IMR-90 (cell line): ENCODE results near the gene SRSF7. TPM values are rescaled to one million over a fixed set of nuclear protein-coding genes. Genes with fewer than 3 reads are reported as not detected.

Experiments used
- ATAC-seq: fragments of 200-7000 bp; cut with Tn5 transposase; 2 replicates; pipeline ENCODE4 v1.9.1; 2020; ENCODE audit warnings: low read depth, mild to moderate bottlenecking, moderate library complexity
- BruUV-seq: library from RNA; stranded (reverse); fragments of 400-500 nt; replicated peaks from 2 replicates; lab custom pipeline; 2021; lab: Mats Ljungman, UMichigan
- CTCF ChIA-PET: fragments of 300-600 bp; formaldehyde crosslinking; extraction: SDS; loops from one replicate; lab custom pipeline; 2021; ENCODE audit warnings: antibody characterized with exemption; lab: Yijun Ruan, JAX
- POLR2A ChIA-PET: fragments of 300-600 bp; sonication (Branson Sonifier 250); formaldehyde crosslinking; loops from one replicate; lab custom pipeline; 2022; ENCODE audit warnings: antibody characterized with exemption; ENCODE audit not compliant: unreplicated experiment; lab: Charles Lee
- DNase-seq: peaks from one replicate; pipeline ENCODE4 v3.0.0; 2013
- H2AFZ ChIP-seq: replicated peaks from 2 replicates; pipeline ENCODE3; 2013; ENCODE audit warnings: low read length, mild to moderate bottlenecking; ENCODE audit not compliant: poor library complexity
- H2AK5ac ChIP-seq: 2 replicates; pipeline ENCODE4 v1.6.1; 2013; ENCODE audit warnings: low read depth, low read length, inconsistent platforms
- H2AK9ac ChIP-seq: replicated peaks from 2 replicates; pipeline ENCODE3; 2013; ENCODE audit warnings: mild to moderate bottlenecking, low read depth, low read length, moderate library complexity; ENCODE audit not compliant: poor library complexity
- H2BK120ac ChIP-seq: 2 replicates; pipeline ENCODE4 v1.6.1; 2013; ENCODE audit warnings: low read depth, low read length, inconsistent platforms
- H2BK15ac ChIP-seq: 3 replicates; pipeline ENCODE4 v1.6.1; 2013; ENCODE audit warnings: low read depth, low read length, inconsistent platforms
- H2BK20ac ChIP-seq: 2 replicates; pipeline ENCODE4 v1.6.1; 2013; ENCODE audit warnings: low read depth, mild to moderate bottlenecking, inconsistent platforms, low read length, moderate library complexity
- H2BK5ac ChIP-seq: 2 replicates; pipeline ENCODE4 v1.6.1; 2013; ENCODE audit warnings: mild to moderate bottlenecking, low read depth, low read length, inconsistent platforms; ENCODE audit not compliant: poor library complexity, severe bottlenecking
- H3K14ac ChIP-seq: replicated peaks from 2 replicates; pipeline ENCODE4 v1.6.1; 2013; ENCODE audit warnings: low read depth, low read length, inconsistent platforms
- H3K18ac ChIP-seq: 2 replicates; pipeline ENCODE4 v1.6.1; 2013; ENCODE audit warnings: low read depth, low read length, control low read depth
- H3K23ac ChIP-seq: 2 replicates; pipeline ENCODE4 v1.6.1; 2013; ENCODE audit warnings: low read depth, low read length, inconsistent platforms
- H3K27ac ChIP-seq: 2 replicates; pipeline ENCODE4 v1.5.1; 2013; ENCODE audit warnings: mild to moderate bottlenecking, control low read depth, low read length; ENCODE audit not compliant: insufficient read depth
- H3K27me3 ChIP-seq: 2 replicates; pipeline ENCODE4 v1.6.1; 2013; ENCODE audit warnings: low read length; ENCODE audit not compliant: control insufficient read depth, insufficient read depth
- H3K36me3 ChIP-seq: 2 replicates; pipeline ENCODE4 v1.6.1; 2013; ENCODE audit warnings: low read length, mixed read lengths; ENCODE audit not compliant: control insufficient read depth, insufficient read depth
- H3K4ac ChIP-seq: 2 replicates; pipeline ENCODE4 v1.6.1; 2013; ENCODE audit warnings: low read depth, low read length, inconsistent platforms
- H3K4me1 ChIP-seq: 2 replicates; pipeline ENCODE4 v1.6.1; 2013; ENCODE audit warnings: low read length, mixed read lengths; ENCODE audit not compliant: control insufficient read depth, insufficient read depth
- H3K4me2 ChIP-seq: 2 replicates; pipeline ENCODE4 v1.6.1; 2013; ENCODE audit warnings: low read depth, mild to moderate bottlenecking, control low read depth, low read length, moderate library complexity
- H3K4me3 ChIP-seq: 2 replicates; pipeline ENCODE4 v1.5.1; 2013; ENCODE audit warnings: low read depth, mild to moderate bottlenecking, control low read depth, low read length, moderate library complexity; ENCODE audit not compliant: insufficient read depth
- H3K56ac ChIP-seq: 2 replicates; pipeline ENCODE4 v1.6.1; 2013; ENCODE audit warnings: low read length, inconsistent platforms; ENCODE audit not compliant: insufficient read depth; ENCODE audit errors: extremely low read depth
- H3K79me1 ChIP-seq, 2 experiments: 2 replicates each; pipeline ENCODE4 v1.6.1; 2013; ENCODE audit warnings: low read length in 2 of 2, inconsistent platforms in 1 of 2, low read depth in 1 of 2
- H3K9ac ChIP-seq: 2 replicates; pipeline ENCODE4 v1.6.1; 2013; ENCODE audit warnings: low read depth, low read length, control low read depth
- H3K9me1 ChIP-seq: 2 replicates; pipeline ENCODE4 v1.6.1; 2013; ENCODE audit warnings: low read length, inconsistent platforms; ENCODE audit not compliant: insufficient read depth
- H3K9me3 ChIP-seq: 2 replicates; pipeline ENCODE4 v1.6.1; 2013; ENCODE audit warnings: low read length; ENCODE audit not compliant: control insufficient read depth, insufficient read depth
- H4K20me1 ChIP-seq: 2 replicates; pipeline ENCODE4 v1.6.1; 2013; ENCODE audit warnings: low read length, inconsistent platforms; ENCODE audit not compliant: insufficient read depth
- H4K5ac ChIP-seq: 2 replicates; pipeline ENCODE4 v1.6.1; 2013; ENCODE audit warnings: mild to moderate bottlenecking, low read depth, low read length, control low read depth
- H4K8ac ChIP-seq, 2 experiments: 2 replicates each; pipeline ENCODE4 v1.6.1; 2013; ENCODE audit warnings: low read depth in 2 of 2, low read length in 2 of 2, control low read depth in 1 of 2, inconsistent platforms in 1 of 2
- H4K91ac ChIP-seq: 2 replicates; pipeline ENCODE4 v1.6.1; 2013; ENCODE audit warnings: low read depth, low read length, inconsistent platforms; ENCODE audit not compliant: insufficient read depth
- CHD1 ChIP-seq: IDR thresholded peaks from 2 replicates; pipeline ENCODE4 v1.6.1; 2012; ENCODE audit warnings: low read depth, low read length, improper control_type of control experiment
- CTCF ChIP-seq: conservative IDR thresholded peaks from 2 replicates; pipeline ENCODE4 v1.5.1; 2012; ENCODE audit warnings: mild to moderate bottlenecking, low read depth, low read length, improper control_type of control experiment
- ELK1 ChIP-seq: fragments of 150-350 bp; IDR thresholded peaks from 2 replicates; pipeline ENCODE4 v1.6.1; 2016; ENCODE audit warnings: low read depth, mild to moderate bottlenecking, low read length, moderate library complexity, borderline replicate concordance
- MAFK ChIP-seq: IDR thresholded peaks from 2 replicates; pipeline ENCODE4 v1.6.1; 2012; ENCODE audit warnings: low read depth, low read length, improper control_type of control experiment
- MAZ ChIP-seq: IDR thresholded peaks from 2 replicates; pipeline ENCODE4 v1.6.1; 2012; ENCODE audit warnings: low read depth, mild to moderate bottlenecking, low read length, improper control_type of control experiment, moderate library complexity, borderline replicate concordance
- MXI1 ChIP-seq: IDR thresholded peaks from 2 replicates; pipeline ENCODE4 v1.6.1; 2012; ENCODE audit warnings: low read depth, mild to moderate bottlenecking, low read length, moderate library complexity, borderline replicate concordance
- NFE2L2 ChIP-seq: fragments of 150-350 bp; IDR thresholded peaks from 2 replicates; pipeline ENCODE4 v1.6.1; 2016; ENCODE audit warnings: low read depth, mild to moderate bottlenecking, low read length
- RAD21 ChIP-seq: IDR thresholded peaks from 2 replicates; pipeline ENCODE4 v1.6.1; 2012; ENCODE audit warnings: low read length, improper control_type of control experiment
- RCOR1 ChIP-seq: IDR thresholded peaks from 2 replicates; pipeline ENCODE4 v1.6.1; 2012; ENCODE audit warnings: mild to moderate bottlenecking, low read length, improper control_type of control experiment; ENCODE audit not compliant: insufficient replicate concordance
- SMC3 ChIP-seq: fragments of 150-350 bp; IDR thresholded peaks from 2 replicates; pipeline ENCODE4 v1.6.1; 2016; ENCODE audit warnings: low read depth, mild to moderate bottlenecking, antibody characterized with exemption, low read length, moderate library complexity
- WGBS, 2 experiments: methylation state at CpG; one replicate each; pipeline versions ENCODE4 v1.1.5 to v1.1.7; 2013; ENCODE audit warnings: missing lambda C conversion rate in 2 of 2; ENCODE audit not compliant: insufficient read length in 1 of 2; ENCODE audit errors: extremely low coverage in 2 of 2; 5-methylcytosine and 5-hydroxymethylcytosine counted together
- dilution Hi-C: fragments of 300-500 bp; cut with HindIII; formaldehyde crosslinking; loops from one replicate; pipeline ENCODE4 v1.14.3; 2018; ENCODE audit warnings: low sequenced_read_pairs; ENCODE audit not compliant: unreplicated experiment
- in situ Hi-C: fragments of 300-500 bp; cut with MboI; formaldehyde crosslinking; loops from 3 replicates; pipeline ENCODE4 v1.14.3; 2019; ENCODE audit warnings: low sequenced_read_pairs, inconsistent platforms, mixed read lengths
- intact Hi-C: fragments of 100-400 bp; cut with micrococcal nuclease; formaldehyde crosslinking; loops from 2 replicates; pipeline ENCODE4 v1.10.0; 2022
- polyA plus RNA-seq, 3 experiments: library from polyadenylated mRNA; depleted of rRNA; stranded (reverse); fragments of >200 nt; gene quantifications; 2 replicates each; pipeline ENCODE4 v1.2.3, GENCODE V29; 2012; ENCODE audit warnings: low replicate concordance in 1 of 3
- total RNA-seq: library from RNA; depleted of rRNA; stranded (reverse); fragments of >200 nt; gene quantifications from 2 replicates; pipeline ENCODE4 v1.2.3, GENCODE V29; 2012

SRSF7 gene
- total and polyA plus RNA-seq, 2 of the 4 experiments (the other 2 are of a cell fraction): 148 to 191 TPM

GRCh38 chr2:38698467-38699003, 52.6 kb downstream of the SRSF7 start:
- no peaks in the 10 kb centered on the region for H3K9me3 ChIP-seq
- POLR2A ChIA-PET: no interaction called here
- no peak overlapping the region for H3K4me3 ChIP-seq
- intact Hi-C loops: no loop called here
- H4K91ac ChIP-seq: no peak overlapping the region
- no peaks in the 10 kb centered on the region for H3K36me3 ChIP-seq
- H2BK5ac ChIP-seq: no peak overlapping the region
- peak overlapping the region; percentile 22; the same call in 1 of the 2 replicates for H3K18ac ChIP-seq
- no peak overlapping the region for H3K14ac ChIP-seq
- H3K4ac ChIP-seq: no peak overlapping the region; the same call in 1 of the 2 replicates
- H2BK20ac ChIP-seq: no peak overlapping the region
- no peak overlapping the region for H3K4me2 ChIP-seq
- CTCF ChIA-PET: no interaction called here
- no peaks in the 10 kb centered on the region for H3K27me3 ChIP-seq
- H3K4me1 ChIP-seq: peaks cover 11% of the 10 kb centered on the region
- in situ Hi-C loops: no loop called here
- H2BK15ac ChIP-seq: no peak overlapping the region; the same call in 2 of the 3 replicates
- dilution Hi-C loops: no loop called here
- no peak overlapping the region for H3K9ac ChIP-seq
- no peak overlapping the region for H2AFZ ChIP-seq
- no peak overlapping the region for H4K5ac ChIP-seq
- no peak overlapping the region for H4K8ac ChIP-seq
- H2AK9ac ChIP-seq: no peak overlapping the region
- no peaks in the 10 kb centered on the region for H4K20me1 ChIP-seq
- peaks cover 0 to 5% of the 10 kb centered on the region in 2 experiments; a peak in 2 of 4 replicates for H3K79me1 ChIP-seq
- no peaks in the 10 kb centered on the region for H3K9me1 ChIP-seq
- ATAC-seq: no peak
- no TSS peak for BruUV-seq
- H3K56ac ChIP-seq: no peak overlapping the region
- TF ChIP-seq NFE2L2: no peak
- TF ChIP-seq SMC3: no peak
- no peak for TF ChIP-seq MXI1
- no peak for TF ChIP-seq CTCF
- TF ChIP-seq RCOR1: no peak
- no peak for TF ChIP-seq RAD21
- TF ChIP-seq MAFK: no peak
- TF ChIP-seq ELK1: no peak
- no peak for TF ChIP-seq MAZ
- TF ChIP-seq CHD1: no peak
- no peak overlapping the region for H2BK120ac ChIP-seq
- H3K23ac ChIP-seq: no peak overlapping the region
- no peak for DNase-seq
- 100% methylated on average over 3 of the region's 5 CpGs; no CpG with 5 or more reads in 1 of the 2 experiments for WGBS, 2 experiments
- H3K27ac ChIP-seq: no peak overlapping the region
- H2AK5ac ChIP-seq: no peak overlapping the region
